HepG2 (cell line): Measurements from ENCODE around the gene CLIP2. TPM values are rescaled to one million over a fixed set of nuclear protein-coding genes. Genes with fewer than 3 reads are reported as not detected.
A peak's percentile ranks its signal among the peaks of the same experiment; 100 is the strongest.

Experiments
- ARID2 ChIP-seq: sonication (generic); formaldehyde crosslinking; IDR thresholded peaks from 2 replicates; pipeline ENCODE4 v1.8.1; 2022; ENCODE audit warnings: mild to moderate bottlenecking, missing genetic modification reagents, borderline replicate concordance
- CBX2 ChIP-seq, 2 experiments: fragments of 200-600 bp in 1 of 2; sonication (generic); formaldehyde crosslinking in 1 of 2; IDR thresholded peaks; 2 replicates each; pipeline versions ENCODE4 v1.7.0 to v1.8.1; 2018 to 2022; ENCODE audit warnings: low read depth in 2 of 2, low read length in 1 of 2, mild to moderate bottlenecking in 1 of 2, missing genetic modification reagents in 1 of 2
- ELF3 ChIP-seq: IDR thresholded peaks from 2 replicates; pipeline ENCODE4 v1.6.1; 2016; ENCODE audit warnings: missing genetic modification reagents, missing compliant biosample characterization
- KLF13 ChIP-seq: sonication (generic); formaldehyde crosslinking; IDR thresholded peaks from 2 replicates; pipeline ENCODE4 v1.4.0; 2020; ENCODE audit warnings: mild to moderate bottlenecking, missing genetic modification reagents
- MYNN ChIP-seq: sonication (generic); formaldehyde crosslinking; IDR thresholded peaks from 2 replicates; pipeline ENCODE4 v1.4.0; 2020; ENCODE audit warnings: mild to moderate bottlenecking, low read depth, missing genetic modification reagents
- YY1 ChIP-seq: IDR thresholded peaks from 2 replicates; pipeline ENCODE4 v1.6.1; 2011; ENCODE audit warnings: low read length, low read depth, moderate library complexity, mild to moderate bottlenecking; ENCODE audit not compliant: insufficient read depth, insufficient replicate concordance
- ZNF17 ChIP-seq: sonication (generic); formaldehyde crosslinking; IDR thresholded peaks from 2 replicates; pipeline ENCODE4 v1.5.0; 2020; ENCODE audit warnings: mild to moderate bottlenecking, missing genetic modification reagents
- ZNF20 ChIP-seq: sonication (generic); formaldehyde crosslinking; IDR thresholded peaks from 2 replicates; pipeline ENCODE4 v1.4.0; 2020; ENCODE audit warnings: mild to moderate bottlenecking, moderate library complexity, missing genetic modification reagents
- ZNF256 ChIP-seq: sonication (generic); formaldehyde crosslinking; conservative IDR thresholded peaks from 2 replicates; pipeline ENCODE4 v1.4.0; 2020; ENCODE audit warnings: missing genetic modification reagents
- ZNF260 ChIP-seq: sonication (generic); formaldehyde crosslinking; IDR thresholded peaks from 2 replicates; pipeline ENCODE4 v1.4.0; 2020; ENCODE audit warnings: missing genetic modification reagents, low read depth, mild to moderate bottlenecking, borderline replicate concordance
- ZNF343 ChIP-seq: sonication (generic); formaldehyde crosslinking; IDR thresholded peaks from 2 replicates; pipeline ENCODE4 v1.4.0; 2020; ENCODE audit warnings: mild to moderate bottlenecking, missing genetic modification reagents
- ZNF75D ChIP-seq: sonication (generic); formaldehyde crosslinking; IDR thresholded peaks from 2 replicates; pipeline ENCODE4 v1.8.1; 2023; ENCODE audit warnings: missing genetic modification reagents, mild to moderate bottlenecking, borderline replicate concordance
- ZSCAN9 ChIP-seq: IDR thresholded peaks from 2 replicates; pipeline ENCODE4 v1.6.1; 2016; ENCODE audit warnings: borderline replicate concordance
- polyA plus RNA-seq, 8 experiments: library from polyadenylated mRNA; depleted of rRNA in 3 of 8; stranded (reverse) in 7 of 8; unstranded in 1 of 8; fragments of >200 nt; fragmentation: Illumina TruSeq in 4 of 8; extraction: Trizol in 4 of 8; gene quantifications; 2 replicates each; pipeline versions ENCODE4 v1.2.1 to v1.2.3, GENCODE V29; 2011 to 2016; ENCODE audit warnings: low read depth in 4 of 8, missing spikeins in 1 of 8, mixed read lengths in 1 of 8; ENCODE audit not compliant: insufficient read depth in 1 of 8
- total RNA-seq, 5 experiments: library from RNA; depleted of rRNA; stranded (reverse); fragments of >200 nt; fragmentation: Illumina TruSeq; extraction: Trizol; gene quantifications; 2 replicates each; pipeline ENCODE4 v1.2.3, GENCODE V29; 2016; ENCODE audit warnings: low read depth in 1 of 5
- TF ChIP-seq, protein P1 (sequence below): sonication (generic); formaldehyde crosslinking; conservative IDR thresholded peaks from 2 replicates; pipeline ENCODE4 v1.4.0; 2020; ENCODE audit warnings: mild to moderate bottlenecking, missing genetic modification reagents, moderate library complexity
- TF ChIP-seq, protein P2 (sequence below): sonication (generic); formaldehyde crosslinking; IDR thresholded peaks from 2 replicates; pipeline ENCODE4 v1.4.0; 2020; ENCODE audit warnings: missing genetic modification reagents
- TF ChIP-seq, protein P3 (sequence below): sonication (generic); formaldehyde crosslinking; conservative IDR thresholded peaks from 2 replicates; pipeline ENCODE4 v1.8.1; 2023; ENCODE audit warnings: missing genetic modification reagents
- TF ChIP-seq, protein P4 (sequence below): sonication (generic); formaldehyde crosslinking; IDR thresholded peaks from 2 replicates; pipeline ENCODE4 v1.5.1; 2020; ENCODE audit warnings: missing genetic modification reagents, mild to moderate bottlenecking, borderline replicate concordance

CLIP2 gene
- total and polyA plus RNA-seq, 2 of the 13 experiments (the other 11 are each of a cell fraction or from before 2014, with no cell fraction given) = 6.5 to 17.4 TPM

DNA sequence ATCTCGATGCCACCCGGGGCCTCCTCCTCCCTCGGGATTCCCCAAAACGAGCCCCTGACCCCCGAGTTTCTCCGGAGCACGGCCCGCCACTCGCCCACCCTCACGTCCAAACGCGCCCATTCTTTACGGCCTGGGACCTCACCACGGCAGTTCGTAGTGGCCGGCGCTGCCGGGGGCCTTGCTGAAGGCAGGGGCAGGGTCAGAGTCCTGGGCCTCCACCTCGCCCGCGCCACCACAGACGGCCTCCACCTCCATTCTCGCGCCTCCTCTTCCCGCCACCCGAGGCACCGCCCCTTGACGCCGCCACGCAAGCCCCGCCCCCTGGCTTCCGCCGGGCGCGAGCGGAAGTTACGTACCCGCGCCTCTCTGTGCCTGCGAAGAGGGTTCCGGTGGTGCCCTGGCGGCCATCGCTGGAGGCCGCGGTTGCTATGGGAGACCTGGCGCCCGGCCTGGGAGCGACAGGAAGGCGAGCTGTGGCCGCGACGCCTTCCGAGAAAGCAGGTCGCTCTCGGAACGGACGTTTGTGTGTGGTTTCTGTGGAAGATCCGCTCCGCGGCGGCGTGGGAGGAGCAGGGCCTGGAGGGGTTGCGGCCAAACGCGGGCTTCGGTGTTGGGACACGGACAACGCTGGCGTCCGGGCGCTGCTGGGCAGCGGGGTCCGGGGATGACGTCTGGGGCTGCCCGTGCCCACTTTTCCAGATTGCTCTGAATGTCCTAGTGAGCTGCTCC, 34.9 kb upstream of the CLIP2 start, which contains the start of gene RFC2 (continued):
- TF ChIP-seq, protein P1, sequence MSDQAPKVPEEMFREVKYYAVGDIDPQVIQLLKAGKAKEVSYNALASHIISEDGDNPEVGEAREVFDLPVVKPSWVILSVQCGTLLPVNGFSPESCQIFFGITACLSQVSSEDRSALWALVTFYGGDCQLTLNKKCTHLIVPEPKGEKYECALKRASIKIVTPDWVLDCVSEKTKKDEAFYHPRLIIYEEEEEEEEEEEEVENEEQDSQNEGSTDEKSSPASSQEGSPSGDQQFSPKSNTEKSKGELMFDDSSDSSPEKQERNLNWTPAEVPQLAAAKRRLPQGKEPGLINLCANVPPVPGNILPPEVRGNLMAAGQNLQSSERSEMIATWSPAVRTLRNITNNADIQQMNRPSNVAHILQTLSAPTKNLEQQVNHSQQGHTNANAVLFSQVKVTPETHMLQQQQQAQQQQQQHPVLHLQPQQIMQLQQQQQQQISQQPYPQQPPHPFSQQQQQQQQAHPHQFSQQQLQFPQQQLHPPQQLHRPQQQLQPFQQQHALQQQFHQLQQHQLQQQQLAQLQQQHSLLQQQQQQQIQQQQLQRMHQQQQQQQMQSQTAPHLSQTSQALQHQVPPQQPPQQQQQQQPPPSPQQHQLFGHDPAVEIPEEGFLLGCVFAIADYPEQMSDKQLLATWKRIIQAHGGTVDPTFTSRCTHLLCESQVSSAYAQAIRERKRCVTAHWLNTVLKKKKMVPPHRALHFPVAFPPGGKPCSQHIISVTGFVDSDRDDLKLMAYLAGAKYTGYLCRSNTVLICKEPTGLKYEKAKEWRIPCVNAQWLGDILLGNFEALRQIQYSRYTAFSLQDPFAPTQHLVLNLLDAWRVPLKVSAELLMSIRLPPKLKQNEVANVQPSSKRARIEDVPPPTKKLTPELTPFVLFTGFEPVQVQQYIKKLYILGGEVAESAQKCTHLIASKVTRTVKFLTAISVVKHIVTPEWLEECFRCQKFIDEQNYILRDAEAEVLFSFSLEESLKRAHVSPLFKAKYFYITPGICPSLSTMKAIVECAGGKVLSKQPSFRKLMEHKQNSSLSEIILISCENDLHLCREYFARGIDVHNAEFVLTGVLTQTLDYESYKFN (CRISPR knock-in tag) = peak; percentile 60
- TF ChIP-seq ZNF256 (CRISPR knock-in tag) (0 out of 2 replicates have a peak, but pooled peaks have one; percentile 50), ZSCAN9 (peak; percentile 62; the same call in 1 of the 2 replicates), ZNF20 (0 out of 2 replicates have a peak, but pooled peaks have one; percentile 1), KLF13 (CRISPR knock-in tag) (no peak), YY1 (peak; percentile 97), MYNN (CRISPR knock-in tag) (no peak; the same call in 1 of the 2 replicates), ZNF260 (CRISPR knock-in tag) (no peak), ELF3 (CRISPR knock-in tag) (peak; percentile 57), ZNF75D (CRISPR knock-in tag) (no peak), ARID2 (CRISPR knock-in tag) (peak; percentile 59; the same call in 1 of the 2 replicates), CBX2 (IDR thresholded peaks at IDR 0.05; ENCODE audit: low read depth, low read length) (no peak), CBX2 (CRISPR knock-in tag; IDR thresholded peaks at IDR 0.05; ENCODE audit: low read depth) (no peak), ZNF17 (CRISPR knock-in tag) (no peak), ZNF343 (CRISPR knock-in tag) (no peak)
- TF ChIP-seq, protein P2, sequence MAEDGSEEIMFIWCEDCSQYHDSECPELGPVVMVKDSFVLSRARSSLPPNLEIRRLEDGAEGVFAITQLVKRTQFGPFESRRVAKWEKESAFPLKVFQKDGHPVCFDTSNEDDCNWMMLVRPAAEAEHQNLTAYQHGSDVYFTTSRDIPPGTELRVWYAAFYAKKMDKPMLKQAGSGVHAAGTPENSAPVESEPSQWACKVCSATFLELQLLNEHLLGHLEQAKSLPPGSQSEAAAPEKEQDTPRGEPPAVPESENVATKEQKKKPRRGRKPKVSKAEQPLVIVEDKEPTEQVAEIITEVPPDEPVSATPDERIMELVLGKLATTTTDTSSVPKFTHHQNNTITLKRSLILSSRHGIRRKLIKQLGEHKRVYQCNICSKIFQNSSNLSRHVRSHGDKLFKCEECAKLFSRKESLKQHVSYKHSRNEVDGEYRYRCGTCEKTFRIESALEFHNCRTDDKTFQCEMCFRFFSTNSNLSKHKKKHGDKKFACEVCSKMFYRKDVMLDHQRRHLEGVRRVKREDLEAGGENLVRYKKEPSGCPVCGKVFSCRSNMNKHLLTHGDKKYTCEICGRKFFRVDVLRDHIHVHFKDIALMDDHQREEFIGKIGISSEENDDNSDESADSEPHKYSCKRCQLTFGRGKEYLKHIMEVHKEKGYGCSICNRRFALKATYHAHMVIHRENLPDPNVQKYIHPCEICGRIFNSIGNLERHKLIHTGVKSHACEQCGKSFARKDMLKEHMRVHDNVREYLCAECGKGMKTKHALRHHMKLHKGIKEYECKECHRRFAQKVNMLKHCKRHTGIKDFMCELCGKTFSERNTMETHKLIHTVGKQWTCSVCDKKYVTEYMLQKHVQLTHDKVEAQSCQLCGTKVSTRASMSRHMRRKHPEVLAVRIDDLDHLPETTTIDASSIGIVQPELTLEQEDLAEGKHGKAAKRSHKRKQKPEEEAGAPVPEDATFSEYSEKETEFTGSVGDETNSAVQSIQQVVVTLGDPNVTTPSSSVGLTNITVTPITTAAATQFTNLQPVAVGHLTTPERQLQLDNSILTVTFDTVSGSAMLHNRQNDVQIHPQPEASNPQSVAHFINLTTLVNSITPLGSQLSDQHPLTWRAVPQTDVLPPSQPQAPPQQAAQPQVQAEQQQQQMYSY = 0 out of 2 replicates have a peak, but pooled peaks have one; percentile 46
- TF ChIP-seq, protein P3, sequence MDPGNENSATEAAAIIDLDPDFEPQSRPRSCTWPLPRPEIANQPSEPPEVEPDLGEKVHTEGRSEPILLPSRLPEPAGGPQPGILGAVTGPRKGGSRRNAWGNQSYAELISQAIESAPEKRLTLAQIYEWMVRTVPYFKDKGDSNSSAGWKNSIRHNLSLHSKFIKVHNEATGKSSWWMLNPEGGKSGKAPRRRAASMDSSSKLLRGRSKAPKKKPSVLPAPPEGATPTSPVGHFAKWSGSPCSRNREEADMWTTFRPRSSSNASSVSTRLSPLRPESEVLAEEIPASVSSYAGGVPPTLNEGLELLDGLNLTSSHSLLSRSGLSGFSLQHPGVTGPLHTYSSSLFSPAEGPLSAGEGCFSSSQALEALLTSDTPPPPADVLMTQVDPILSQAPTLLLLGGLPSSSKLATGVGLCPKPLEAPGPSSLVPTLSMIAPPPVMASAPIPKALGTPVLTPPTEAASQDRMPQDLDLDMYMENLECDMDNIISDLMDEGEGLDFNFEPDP = no peak
- TF ChIP-seq, protein P4, sequence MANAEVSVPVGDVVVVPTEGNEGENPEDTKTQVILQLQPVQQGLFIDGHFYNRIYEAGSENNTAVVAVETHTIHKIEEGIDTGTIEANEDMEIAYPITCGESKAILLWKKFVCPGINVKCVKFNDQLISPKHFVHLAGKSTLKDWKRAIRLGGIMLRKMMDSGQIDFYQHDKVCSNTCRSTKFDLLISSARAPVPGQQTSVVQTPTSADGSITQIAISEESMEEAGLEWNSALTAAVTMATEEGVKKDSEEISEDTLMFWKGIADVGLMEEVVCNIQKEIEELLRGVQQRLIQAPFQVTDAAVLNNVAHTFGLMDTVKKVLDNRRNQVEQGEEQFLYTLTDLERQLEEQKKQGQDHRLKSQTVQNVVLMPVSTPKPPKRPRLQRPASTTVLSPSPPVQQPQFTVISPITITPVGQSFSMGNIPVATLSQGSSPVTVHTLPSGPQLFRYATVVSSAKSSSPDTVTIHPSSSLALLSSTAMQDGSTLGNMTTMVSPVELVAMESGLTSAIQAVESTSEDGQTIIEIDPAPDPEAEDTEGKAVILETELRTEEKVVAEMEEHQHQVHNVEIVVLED = peak; percentile 98
